ENCODE results near the gene ARSK. TPM values are rescaled to one million over a fixed set of nuclear protein-coding genes. Genes with fewer than 3 reads are reported as not detected.

The ARSK gene
- total and polyA plus RNA-seq, 2 of the 13 experiments (the other 11 are each of a cell fraction or from before 2014, with no cell fraction given), result 7.9 TPM

DNA sequence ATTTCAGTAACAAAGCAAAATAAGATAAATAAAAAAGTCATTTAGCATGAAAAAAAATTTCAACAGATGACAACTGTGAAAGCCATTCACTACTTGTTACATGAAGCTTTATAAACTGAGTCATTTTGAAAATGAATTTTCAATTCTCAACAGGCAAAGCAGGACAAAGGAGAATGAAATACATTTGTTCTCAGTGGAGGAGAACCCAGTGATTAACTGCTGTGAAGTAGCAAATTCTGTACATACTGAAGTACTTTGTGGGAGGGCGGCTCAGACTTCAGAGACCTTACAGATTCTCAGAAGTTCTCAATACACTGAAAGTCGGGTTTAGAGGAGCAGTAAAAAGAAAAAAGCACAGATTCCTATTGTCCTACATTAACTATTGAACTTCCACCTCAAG lies 21.8 kb upstream of the ARSK start (continued):
- no peak for TF ChIP-seq KLF11 (CRISPR knock-in tag; IDR thresholded peaks at IDR 0.05)
- no peak for TF ChIP-seq ONECUT2 (CRISPR knock-in tag; IDR thresholded peaks at IDR 0.05)

DNA sequence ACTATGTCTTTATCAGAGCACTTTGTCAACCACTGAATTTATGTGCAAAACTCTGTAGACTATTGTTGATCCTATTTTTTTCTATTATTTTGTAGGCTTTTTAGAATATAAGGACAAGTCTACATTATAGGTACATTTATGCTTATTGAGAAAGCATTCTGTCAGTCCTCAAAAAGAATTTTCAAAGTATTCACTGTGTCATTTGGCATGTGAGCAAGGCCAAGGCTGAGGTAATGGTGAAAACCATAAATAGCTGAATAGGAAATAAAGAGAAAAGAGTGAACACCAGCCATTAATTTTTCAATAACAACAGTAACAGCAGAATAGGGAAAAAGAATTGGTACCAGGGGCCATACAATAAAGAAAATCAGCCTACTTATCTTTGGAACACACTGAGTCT lies 21.1 kb upstream of the ARSK start:
- no peak overlapping the region for H3K9ac ChIP-seq (ENCODE audit: insufficient read depth, low read depth, low read length)
- BruUV-seq (replicated peaks), result no TSS peak
- no peak for TF ChIP-seq ZBTB7A (CRISPR knock-in tag; IDR thresholded peaks at IDR 0.05)
- TF ChIP-seq PTBP1 (IDR thresholded peaks at IDR 0.05; ENCODE audit: low read depth, low read length, poor library complexity, severe bottlenecking), result no peak
- no peak for TF ChIP-seq ZNF737 (CRISPR knock-in tag; IDR thresholded peaks at IDR 0.05; ENCODE audit: borderline replicate concordance)
- no peak for TF ChIP-seq REXO4 (CRISPR knock-in tag; IDR thresholded peaks at IDR 0.05; ENCODE audit: borderline replicate concordance)
- TF ChIP-seq IRF2 (CRISPR knock-in tag; IDR thresholded peaks at IDR 0.05), result no peak
- no peak for TF ChIP-seq ZNF18 (CRISPR knock-in tag; IDR thresholded peaks at IDR 0.05; ENCODE audit: insufficient replicate concordance)
- no peak for TF ChIP-seq CBX1 (IDR thresholded peaks at IDR 0.05; ENCODE audit: low read depth)
- no peak for TF ChIP-seq XRCC5 (optimal IDR thresholded peaks at IDR 0.05; ENCODE audit: low read length)
- no peak for TF ChIP-seq ZNF567 (CRISPR knock-in tag; IDR thresholded peaks at IDR 0.05; ENCODE audit: borderline replicate concordance)
- TF ChIP-seq, protein P1, sequence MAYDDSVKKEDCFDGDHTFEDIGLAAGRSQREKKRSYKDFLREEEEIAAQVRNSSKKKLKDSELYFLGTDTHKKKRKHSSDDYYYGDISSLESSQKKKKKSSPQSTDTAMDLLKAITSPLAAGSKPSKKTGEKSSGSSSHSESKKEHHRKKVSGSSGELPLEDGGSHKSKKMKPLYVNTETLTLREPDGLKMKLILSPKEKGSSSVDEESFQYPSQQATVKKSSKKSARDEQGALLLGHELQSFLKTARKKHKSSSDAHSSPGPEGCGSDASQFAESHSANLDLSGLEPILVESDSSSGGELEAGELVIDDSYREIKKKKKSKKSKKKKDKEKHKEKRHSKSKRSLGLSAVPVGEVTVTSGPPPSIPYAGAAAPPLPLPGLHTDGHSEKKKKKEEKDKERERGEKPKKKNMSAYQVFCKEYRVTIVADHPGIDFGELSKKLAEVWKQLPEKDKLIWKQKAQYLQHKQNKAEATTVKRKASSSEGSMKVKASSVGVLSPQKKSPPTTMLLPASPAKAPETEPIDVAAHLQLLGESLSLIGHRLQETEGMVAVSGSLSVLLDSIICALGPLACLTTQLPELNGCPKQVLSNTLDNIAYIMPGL (CRISPR knock-in tag; IDR thresholded peaks at IDR 0.05; ENCODE audit: borderline replicate concordance in 1 of 2, low read depth in 1 of 2), result no peak
- TF ChIP-seq, protein P2, sequence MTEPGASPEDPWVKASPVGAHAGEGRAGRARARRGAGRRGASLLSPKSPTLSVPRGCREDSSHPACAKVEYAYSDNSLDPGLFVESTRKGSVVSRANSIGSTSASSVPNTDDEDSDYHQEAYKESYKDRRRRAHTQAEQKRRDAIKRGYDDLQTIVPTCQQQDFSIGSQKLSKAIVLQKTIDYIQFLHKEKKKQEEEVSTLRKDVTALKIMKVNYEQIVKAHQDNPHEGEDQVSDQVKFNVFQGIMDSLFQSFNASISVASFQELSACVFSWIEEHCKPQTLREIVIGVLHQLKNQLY (CRISPR knock-in tag; IDR thresholded peaks at IDR 0.05), result no peak
- TF ChIP-seq ZNF580 (CRISPR knock-in tag; IDR thresholded peaks at IDR 0.05; ENCODE audit: borderline replicate concordance, low read depth), result no peak
- no peak for TF ChIP-seq CBX2 (IDR thresholded peaks at IDR 0.05; ENCODE audit: low read depth, low read length)
- no peak for TF ChIP-seq CBX2 (CRISPR knock-in tag; IDR thresholded peaks at IDR 0.05; ENCODE audit: low read depth)
- TF ChIP-seq HIVEP1 (CRISPR knock-in tag; IDR thresholded peaks at IDR 0.05), result no peak
- TF ChIP-seq ARID3A (IDR thresholded peaks at IDR 0.05; ENCODE audit: low read depth, low read length), result no peak
- TF ChIP-seq SMARCE1 (IDR thresholded peaks at IDR 0.05; ENCODE audit: borderline replicate concordance), result no peak
- TF ChIP-seq RARA (CRISPR knock-in tag; IDR thresholded peaks at IDR 0.05), result no peak
- ATAC-seq, result no peak
- intact Hi-C loops (cut with micrococcal nuclease; ENCODE audit: unreplicated experiment) (no loop called here), in situ Hi-C loops (cut with HindIII; ENCODE audit: extremely low pct_ligation_motif_present, low pct_unique_long_range_greater_than_20kb) (no loop called here)
- no peak for FAIRE-seq
- no peak overlapping the region for H3K4me2 ChIP-seq (ENCODE audit: low read depth, low read length)
- H2AFZ ChIP-seq (ENCODE audit: low read length), result no peak overlapping the region
- DNase-seq (ENCODE audit: low spot score), result no peak
- no peaks in the 10 kb centered on the region for H4K20me1 ChIP-seq (ENCODE audit: insufficient read depth, low read length)
- CTCF ChIA-PET (ENCODE audit: low intra/inter-chr PET ratio, low total read pairs), result no interaction called here
- no peaks in the 10 kb centered on the region for H3K4me1 ChIP-seq (ENCODE audit: insufficient read depth, low read length)
- POLR2A ChIA-PET, result no interaction called here
- no peaks in the 10 kb centered on the region for H3K27me3 ChIP-seq (ENCODE audit: control insufficient read depth in 1 of 2, insufficient read depth in 2 of 2, low read length in 2 of 2)
- no peak overlapping the region for H3K27ac ChIP-seq (ENCODE audit: extremely low read length, insufficient read depth, low read length)
- H3K36me3 ChIP-seq (replicated peaks in 1 of 2; ENCODE audit: control insufficient read depth in 1 of 2, insufficient read depth in 2 of 2, low read length in 2 of 2), result peaks cover 8 to 35% of the 10 kb centered on the region in 2 experiments
- H3K79me2 ChIP-seq (ENCODE audit: insufficient read depth, low read length), result no peaks in the 10 kb centered on the region
- no peaks in the 10 kb centered on the region for H3K9me3 ChIP-seq (ENCODE audit: low read length)
- H3K4me3 ChIP-seq (replicated peaks in 1 of 3; ENCODE audit: insufficient read depth in 1 of 3, low read depth in 2 of 3, low read length in 3 of 3), result no peak overlapping the region

All from HepG2 (cell line).